Pancreas (tissue), 10 donors: ENCODE results near the gene UBE3B. TPM values are rescaled to one million over a fixed set of nuclear protein-coding genes. Genes with fewer than 3 reads are reported as not detected.

Experiments used
- ATAC-seq, 4 donors: fragments of 200-7000 bp; cut with Tn5 transposase; one replicate each; pipeline versions ENCODE4 v1.8.0 to v1.9.1; 2020; ENCODE audit warnings: mild to moderate bottlenecking in 4 of 4, moderate library complexity in 4 of 4
- DNase-seq, 6 donors: peaks; one replicate each; pipeline ENCODE4 v3.0.0-alpha.2; 2020
- FAIRE-seq: peaks from 2 replicates; lab custom pipeline; 2012; peaks lifted over from hg19 to GRCh38; lab: Jason Lieb, UNC
- H3K27ac ChIP-seq, 4 donors: fragments of 200-600 bp; sonication (generic); 1 replicate in 3 of 4; 2 replicates in 1 of 4; pipeline versions ENCODE4 v1.5.0 to v1.8.0; 2020
- H3K27me3 ChIP-seq, 4 donors: fragments of 200-600 bp; one replicate each; pipeline ENCODE4 v1.8.0; 2021
- H3K36me3 ChIP-seq, 3 donors: fragments of 200-600 bp; sonication (generic) in 1 of 3; one replicate each; pipeline versions ENCODE4 v1.5.0 to v1.8.0; 2020 to 2021
- H3K4me1 ChIP-seq, 3 donors: fragments of 200-600 bp; one replicate each; pipeline ENCODE4 v1.8.0; 2021
- H3K4me3 ChIP-seq, 4 donors: fragments of 200-600 bp; sonication (generic) in 2 of 4; one replicate each; pipeline versions ENCODE4 v1.5.0 to v1.8.0; 2020 to 2021
- H3K9me3 ChIP-seq, 4 donors: fragments of 200-600 bp; one replicate each; pipeline ENCODE4 v1.8.0; 2021
- WGBS, 2 donors: extraction: QIAGEN DNeasy Blood & Tissue Kit; methylation state at CpG; one replicate each; pipeline ENCODE4 v1.1.7; 2013; 5-methylcytosine and 5-hydroxymethylcytosine counted together
- intact Hi-C, 3 donors: fragments of 100-400 bp; cut with DNase I; formaldehyde crosslinking; loops; one replicate each; pipeline versions ENCODE4 v1.11.1 to v1.14.2; 2022
- polyA plus RNA-seq, 2 donors: library from polyadenylated mRNA; stranded (reverse); fragments of 200-250 nt; gene quantifications; one replicate each; pipeline ENCODE4 v1.2.3, GENCODE V29; 2013
- total RNA-seq, 6 donors: library from RNA; stranded (reverse); fragmentation: NEBNext Ultra II Directional in 4 of 6; extraction: Animal tissue kit (Norgen Biotek cat#: 25700) in 4 of 6; gene quantifications; one replicate each; pipeline versions ENCODE4 v1.2.1 to v1.2.4, GENCODE V29; 2021 to 2023
- TF ChIP-seq, protein P1 (sequence below), 4 donors: fragments of 200-600 bp; sonication (generic) in 3 of 4; IDR thresholded peaks; one replicate each; pipeline versions ENCODE4 v1.5.0 to v1.8.0; 2021; ENCODE audit warnings: antibody characterized with exemption in 4 of 4
- donor health status: healthy with polysubstance abuse.
- donor health status: DM: no; HTN: no; CAD: no; lungs with moderate emphysema.
- donor health status: DM: no; HTN: no; CAD: no.
- donor health status: control.
- donor health status: control.
- donor health status: Bipolar disorder and iron deficiency.
- donor health status: DM: yes; HTN: yes; CAD: no.
- donor health status: DM: no; HTN: no; CAD: no.
- donor health status: DM: no; HTN: no; CAD: no.
- donor health status: DM: yes; HTN: yes; CAD: no.

Gene UBE3B
- total and polyA plus RNA-seq, 8 donors, result 9.8 to 25.6 (median 13.8) TPM

DNA sequence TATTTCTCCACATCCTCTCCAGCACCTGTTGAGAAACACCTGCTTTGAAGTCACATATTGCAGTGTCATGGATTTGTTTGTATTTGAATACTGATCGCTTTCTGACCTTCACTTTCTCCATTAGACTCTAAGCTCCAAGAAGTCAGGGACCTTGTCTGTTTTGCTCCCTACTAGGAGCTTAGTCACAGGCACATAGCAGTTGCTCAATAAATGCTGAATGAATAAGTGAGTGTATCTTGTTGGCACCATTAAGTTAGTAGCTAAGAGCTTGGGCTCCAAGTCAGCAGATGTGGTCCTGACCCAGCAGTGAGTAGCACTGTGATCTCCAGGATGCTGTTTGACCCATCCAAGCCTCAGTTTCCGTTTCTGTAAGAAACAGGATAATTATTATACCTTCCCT, 106.3 kb downstream of the UBE3B start:
- DNase-seq (no peak), FAIRE-seq (no peak), ATAC-seq (no peak)
- TF ChIP-seq, protein P1, sequence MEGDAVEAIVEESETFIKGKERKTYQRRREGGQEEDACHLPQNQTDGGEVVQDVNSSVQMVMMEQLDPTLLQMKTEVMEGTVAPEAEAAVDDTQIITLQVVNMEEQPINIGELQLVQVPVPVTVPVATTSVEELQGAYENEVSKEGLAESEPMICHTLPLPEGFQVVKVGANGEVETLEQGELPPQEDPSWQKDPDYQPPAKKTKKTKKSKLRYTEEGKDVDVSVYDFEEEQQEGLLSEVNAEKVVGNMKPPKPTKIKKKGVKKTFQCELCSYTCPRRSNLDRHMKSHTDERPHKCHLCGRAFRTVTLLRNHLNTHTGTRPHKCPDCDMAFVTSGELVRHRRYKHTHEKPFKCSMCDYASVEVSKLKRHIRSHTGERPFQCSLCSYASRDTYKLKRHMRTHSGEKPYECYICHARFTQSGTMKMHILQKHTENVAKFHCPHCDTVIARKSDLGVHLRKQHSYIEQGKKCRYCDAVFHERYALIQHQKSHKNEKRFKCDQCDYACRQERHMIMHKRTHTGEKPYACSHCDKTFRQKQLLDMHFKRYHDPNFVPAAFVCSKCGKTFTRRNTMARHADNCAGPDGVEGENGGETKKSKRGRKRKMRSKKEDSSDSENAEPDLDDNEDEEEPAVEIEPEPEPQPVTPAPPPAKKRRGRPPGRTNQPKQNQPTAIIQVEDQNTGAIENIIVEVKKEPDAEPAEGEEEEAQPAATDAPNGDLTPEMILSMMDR (IDR thresholded peaks at IDR 0.05), result no peak
- Histone ChIP-seq H3K4me1 (no peaks in the 10 kb centered on the region), H3K27ac (no peak overlapping the region), H3K9me3 (no peaks in the 10 kb centered on the region), H3K27me3 (no peaks in the 10 kb centered on the region), H3K36me3 (peaks cover 0 to 6% (median 4%) of the 10 kb centered on the region in 3 donors), H3K4me3 (no peak overlapping the region)
- 92 to 96% methylated on average over 2 of the region's 2 CpGs for WGBS, 2 donors
- intact Hi-C loops, result no loop called here

Other genes with a start within 250 kb of the UBE3B start
- gene FOXN4, start 168.3 kb upstream of the UBE3B start, total RNA-seq, result not detected
- gene FOXN4, start 168.3 kb upstream of the UBE3B start, polyA plus RNA-seq, result under 1 TPM in 1 of 2 donors, not detected in 1; 0.12 TPM
- not detected for gene MYO1H, start 129.7 kb upstream of the UBE3B start, total RNA-seq
- under 1 TPM in 1 of 2 donors, not detected in 1; 0.07 TPM for gene MYO1H, start 129.7 kb upstream of the UBE3B start, polyA plus RNA-seq
- gene KCTD10, start 334 bp upstream of the UBE3B start, total RNA-seq, result 10 to 100 TPM in 4 of 6 donors, 1 to 10 TPM in 2; 6.7 to 16.7 (median 10.7) TPM
- gene KCTD10, start 334 bp upstream of the UBE3B start, polyA plus RNA-seq, result 10 to 100 TPM in 1 of 2 donors, 1 to 10 TPM in 1; 9.6 to 12.5 TPM
- 10 to 100 TPM; 15.6 to 26.1 (median 17.6) TPM for gene MMAB, start 95.9 kb downstream of the UBE3B start, total RNA-seq
- 10 to 100 TPM; 33.2 to 40.6 TPM for gene MMAB, start 95.9 kb downstream of the UBE3B start, polyA plus RNA-seq
- gene MVK, start 96.2 kb downstream of the UBE3B start, total RNA-seq, result 1 to 10 TPM; 5.8 to 8.6 (median 7.3) TPM
- 10 to 100 TPM; 13.3 to 15.9 TPM for gene MVK, start 96.2 kb downstream of the UBE3B start, polyA plus RNA-seq
- gene FAM222A, start 236.2 kb downstream of the UBE3B start, total RNA-seq, result 1 to 10 TPM; 2.1 to 4.3 (median 3.3) TPM
- gene FAM222A, start 236.2 kb downstream of the UBE3B start, polyA plus RNA-seq, result 10 to 100 TPM in 1 of 2 donors, 1 to 10 TPM in 1; 5.6 to 14.6 TPM